ENCODE data around the gene DKC1. TPM values are rescaled to one million over a fixed set of nuclear protein-coding genes. Genes with fewer than 3 reads are reported as not detected.

Gene DKC1
- total and polyA plus RNA-seq, 5 donors from 2014 or later = 28.3 to 55.0 (median 39.2) TPM

DNA sequence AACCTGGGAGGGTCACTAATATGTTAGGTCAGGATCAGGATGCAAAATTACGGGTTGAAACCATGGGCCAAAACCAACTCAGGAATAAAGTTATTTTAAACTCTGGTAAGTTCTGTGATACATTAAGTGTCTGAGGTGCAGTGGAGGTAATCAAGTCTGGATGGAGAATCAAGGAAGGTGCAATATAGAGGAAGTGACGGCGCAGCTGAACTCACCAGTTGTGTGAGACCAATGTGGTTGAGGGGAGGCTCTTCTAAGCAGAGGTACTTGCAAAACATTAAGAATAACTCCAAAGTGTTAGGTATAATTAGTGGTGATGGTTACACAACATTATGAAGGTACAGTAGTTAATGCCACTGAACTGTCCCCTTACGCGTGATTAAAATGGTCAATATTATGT lies 31.5 kb upstream of the DKC1 start:
- Histone ChIP-seq H3K4me1 (ENCODE audit: control insufficient read depth, insufficient read depth, low read length, poor library complexity, severe bottlenecking) (peaks cover 17% of the 10 kb centered on the region), H3K4me3 (ENCODE audit: low read depth, low read length) (no peak overlapping the region), H3K36me3 (ENCODE audit: control insufficient read depth, insufficient read depth, low read length) (no peaks in the 10 kb centered on the region), H3K27me3 (ENCODE audit: control insufficient read depth, insufficient read depth, low read length) (no peaks in the 10 kb centered on the region), H3K9me3 (ENCODE audit: control insufficient read depth in 2 of 2, low read length in 2 of 2) (no peaks in the 10 kb centered on the region), H3K27ac (ENCODE audit: insufficient read depth, low read length, poor library complexity, severe bottlenecking) (no peak overlapping the region)
- no peaks in the 10 kb centered on the region for H3K9me3 Mint-ChIP-seq
- H3K27me3 Mint-ChIP-seq = no peaks in the 10 kb centered on the region
- no peaks in the 10 kb centered on the region for H3K36me3 Mint-ChIP-seq
- peaks cover 7 to 38% (median 26%) of the 10 kb centered on the region in 4 donors for H3K4me1 Mint-ChIP-seq
- no peak for ATAC-seq (ENCODE audit: low read depth in 2 of 2)
- no peak overlapping the region for H3K4me3 Mint-ChIP-seq
- no peak overlapping the region for H3K27ac Mint-ChIP-seq
- no peak for DNase-seq

DNA sequence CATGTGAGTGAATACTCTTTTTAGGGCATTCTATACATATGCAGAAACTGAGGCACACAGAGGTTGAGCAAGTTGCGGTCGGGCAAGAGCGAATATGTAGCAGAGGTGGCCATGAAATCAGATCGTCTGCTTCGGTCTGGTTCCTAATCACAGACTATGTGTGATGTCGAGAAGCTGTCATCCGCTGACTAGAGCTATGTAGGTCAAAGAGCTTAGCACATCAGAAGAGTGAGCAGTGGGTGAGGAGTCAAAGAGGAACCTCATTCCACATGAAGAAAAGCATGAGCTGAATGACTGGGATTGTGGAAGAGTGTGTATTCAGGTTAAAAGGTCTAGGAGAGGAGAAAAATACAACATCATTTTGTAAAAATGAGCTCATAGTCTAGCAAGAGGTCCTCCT lies 30.8 kb upstream of the DKC1 start:
- peaks cover 17% of the 10 kb centered on the region for H3K4me1 ChIP-seq (ENCODE audit: control insufficient read depth, insufficient read depth, low read length, poor library complexity, severe bottlenecking)
- peaks cover 7 to 39% (median 29%) of the 10 kb centered on the region in 4 donors for H3K4me1 Mint-ChIP-seq
- H3K36me3 ChIP-seq (ENCODE audit: control insufficient read depth, insufficient read depth, low read length) = no peaks in the 10 kb centered on the region
- H3K4me3 Mint-ChIP-seq = no peak overlapping the region
- ATAC-seq (ENCODE audit: low read depth in 2 of 2) (no peak), DNase-seq (no peak)
- H3K27ac Mint-ChIP-seq = peak overlapping the region in 2 of 3 donors; percentile 14 to 68
- no peak overlapping the region for H3K4me3 ChIP-seq (ENCODE audit: low read depth, low read length)
- no peaks in the 10 kb centered on the region for H3K9me3 ChIP-seq (ENCODE audit: control insufficient read depth in 2 of 2, low read length in 2 of 2)
- no peak overlapping the region for H3K27ac ChIP-seq (ENCODE audit: insufficient read depth, low read length, poor library complexity, severe bottlenecking)
- H3K27me3 ChIP-seq (ENCODE audit: control insufficient read depth, insufficient read depth, low read length) = no peaks in the 10 kb centered on the region
- no peaks in the 10 kb centered on the region for H3K36me3 Mint-ChIP-seq
- no peaks in the 10 kb centered on the region for H3K9me3 Mint-ChIP-seq
- H3K27me3 Mint-ChIP-seq = no peaks in the 10 kb centered on the region

DNA sequence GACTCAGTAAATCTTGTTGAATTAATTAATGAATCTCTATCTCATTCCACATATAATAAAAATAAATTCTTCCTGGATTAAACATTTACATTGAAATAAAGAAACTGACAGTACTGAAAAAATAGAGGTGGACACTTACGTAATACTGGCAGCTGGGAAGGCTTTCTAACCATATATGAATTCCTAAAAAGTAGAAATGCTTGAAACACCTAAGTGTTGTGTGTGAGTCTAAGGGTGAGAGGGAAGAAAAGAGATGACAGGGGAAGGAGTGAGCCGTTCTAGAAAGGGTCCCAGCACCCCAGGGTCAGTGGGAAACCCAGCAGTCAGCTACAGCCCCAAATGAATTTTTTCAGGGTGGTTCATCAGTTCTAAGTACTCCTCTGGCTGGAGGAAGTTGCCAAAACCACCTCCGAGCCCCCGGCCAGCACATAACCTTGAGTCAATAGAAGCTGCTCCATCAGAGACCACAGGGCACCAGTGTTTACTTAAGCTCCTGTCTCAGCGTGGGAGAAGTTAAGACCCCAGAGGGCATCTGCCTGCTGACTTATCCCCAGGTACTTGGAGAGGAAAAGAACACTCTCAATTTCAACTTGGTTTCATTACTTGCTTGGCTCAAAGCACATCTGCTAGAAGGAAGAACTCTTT lies 30.1 kb upstream of the DKC1 start:
- H3K4me3 ChIP-seq (ENCODE audit: low read depth, low read length) = no peak overlapping the region
- DNase-seq = no peak
- H3K4me1 ChIP-seq (ENCODE audit: control insufficient read depth, insufficient read depth, low read length, poor library complexity, severe bottlenecking) = peaks cover 20% of the 10 kb centered on the region
- H3K27me3 ChIP-seq (ENCODE audit: control insufficient read depth, insufficient read depth, low read length) = no peaks in the 10 kb centered on the region
- Mint-ChIP-seq H3K9me3 (no peaks in the 10 kb centered on the region), H3K27me3 (no peaks in the 10 kb centered on the region), H3K36me3 (no peaks in the 10 kb centered on the region), H3K4me3 (peak overlapping the region in 1 of 4 donors; percentile 8), H3K4me1 (peaks cover 7 to 46% (median 30%) of the 10 kb centered on the region in 4 donors), H3K27ac (peak overlapping the region; percentile 14 to 67 (median 25))
- no peak overlapping the region for H3K27ac ChIP-seq (ENCODE audit: insufficient read depth, low read length, poor library complexity, severe bottlenecking)
- no peaks in the 10 kb centered on the region for H3K36me3 ChIP-seq (ENCODE audit: control insufficient read depth, insufficient read depth, low read length)
- ATAC-seq (ENCODE audit: low read depth in 2 of 2) = no peak
- H3K9me3 ChIP-seq (ENCODE audit: control insufficient read depth in 2 of 2, low read length in 2 of 2) = no peaks in the 10 kb centered on the region

DNA sequence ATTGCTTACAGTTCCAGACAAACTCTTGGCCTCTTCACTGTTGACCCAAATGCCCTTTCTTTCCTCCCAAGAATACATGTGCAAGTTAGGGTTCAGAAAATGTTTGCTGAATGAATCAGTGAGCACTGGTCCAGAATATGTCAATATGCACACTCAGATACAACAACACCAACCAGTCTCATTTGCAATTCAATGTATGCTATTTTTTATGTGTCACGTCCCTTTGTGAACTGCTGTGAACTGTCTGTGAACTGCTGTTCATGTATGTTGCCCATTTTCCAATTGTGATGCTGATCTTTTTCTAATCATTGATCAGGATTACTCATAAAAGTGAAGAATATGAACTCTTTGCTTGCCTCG lies 29.6 kb upstream of the DKC1 start:
- DNase-seq = no peak
- Mint-ChIP-seq H3K36me3 (no peaks in the 10 kb centered on the region), H3K9me3 (no peaks in the 10 kb centered on the region), H3K4me3 (peak overlapping the region in 1 of 4 donors; percentile 10), H3K4me1 (peaks cover 7 to 49% (median 30%) of the 10 kb centered on the region in 4 donors), H3K27me3 (no peaks in the 10 kb centered on the region), H3K27ac (peak overlapping the region in 2 of 3 donors; percentile 14 to 41)
- ATAC-seq (ENCODE audit: low read depth in 2 of 2) = no peak
- Histone ChIP-seq H3K36me3 (ENCODE audit: control insufficient read depth, insufficient read depth, low read length) (no peaks in the 10 kb centered on the region), H3K27ac (ENCODE audit: insufficient read depth, low read length, poor library complexity, severe bottlenecking) (no peak overlapping the region), H3K9me3 (ENCODE audit: control insufficient read depth in 2 of 2, low read length in 2 of 2) (no peaks in the 10 kb centered on the region), H3K27me3 (ENCODE audit: control insufficient read depth, insufficient read depth, low read length) (no peaks in the 10 kb centered on the region), H3K4me3 (ENCODE audit: low read depth, low read length) (no peak overlapping the region), H3K4me1 (ENCODE audit: control insufficient read depth, insufficient read depth, low read length, poor library complexity, severe bottlenecking) (peaks cover 24% of the 10 kb centered on the region)

DNA sequence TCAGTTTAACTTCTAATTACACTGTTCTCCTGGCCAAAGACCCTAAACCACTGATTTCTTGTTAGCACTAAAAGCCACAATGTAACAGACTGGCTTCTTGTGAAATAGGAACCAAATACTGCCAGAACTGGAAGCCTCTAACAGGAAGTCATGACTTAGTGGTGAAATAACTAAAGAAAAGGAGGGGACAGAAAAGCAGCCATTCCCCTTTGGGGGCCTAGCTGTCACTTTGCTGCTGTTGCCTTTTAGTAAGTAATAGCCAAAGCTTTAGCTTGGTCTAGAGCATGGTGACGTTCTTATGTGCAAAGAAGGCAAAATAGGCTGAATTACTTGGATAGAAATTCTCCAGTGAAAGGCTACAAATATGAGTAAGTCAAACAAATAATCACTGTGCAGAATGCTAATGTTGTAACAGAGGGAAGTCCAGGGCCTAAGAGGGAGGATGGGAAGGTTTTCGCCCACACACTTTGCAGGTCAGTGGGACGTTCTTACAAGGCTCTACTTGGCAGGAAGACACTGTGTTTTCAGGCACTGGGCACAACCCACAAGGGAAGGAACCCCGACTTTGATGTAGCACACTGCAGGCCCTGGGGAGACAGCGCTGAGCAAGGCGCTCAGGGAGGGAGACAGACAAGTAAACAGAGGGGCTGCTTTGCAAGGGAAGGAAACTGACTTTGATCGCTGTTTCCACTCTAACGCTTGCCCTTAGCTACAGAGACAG lies 28.4 kb upstream of the DKC1 start:
- peak; percentile 44 to 47 for ATAC-seq (ENCODE audit: low read depth in 2 of 2)
- peak overlapping the region; percentile 50 for H3K4me3 ChIP-seq (ENCODE audit: low read depth, low read length)
- H3K4me3 Mint-ChIP-seq = peak overlapping the region; percentile 42 to 70 (median 62)

DNA sequence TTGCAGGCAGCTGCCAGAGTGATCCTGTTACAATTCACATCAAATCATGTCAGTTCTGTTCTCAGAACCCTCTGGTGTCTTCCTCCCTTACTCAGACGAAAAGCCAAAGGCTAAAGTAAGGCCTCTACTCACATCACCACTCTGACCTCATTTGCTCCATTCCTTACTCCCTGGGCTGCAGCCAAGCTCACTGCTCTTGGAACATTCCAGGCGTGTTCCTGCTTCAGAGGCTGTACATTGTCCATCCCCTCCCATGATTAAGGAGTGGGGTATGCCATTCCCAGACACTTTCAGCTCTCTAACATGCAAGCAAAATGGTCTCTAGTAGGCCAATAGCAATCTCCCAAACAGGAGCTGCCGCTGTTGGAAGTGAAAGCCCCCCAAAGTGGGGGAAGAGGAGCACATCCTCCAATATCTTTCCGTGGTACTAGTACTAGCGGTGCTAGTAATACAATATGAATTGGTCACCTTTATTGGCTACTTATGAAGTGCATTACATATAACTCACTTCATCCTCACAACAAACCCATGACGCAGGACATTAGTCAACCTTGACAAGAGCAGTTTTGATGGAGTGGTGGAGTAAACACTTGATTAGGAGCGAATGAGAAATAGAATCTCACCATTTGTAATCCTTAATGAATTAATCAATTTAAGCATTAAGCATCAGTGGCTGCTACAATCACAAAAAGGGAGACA lies 26.8 kb upstream of the DKC1 start:
- ATAC-seq (ENCODE audit: low read depth in 2 of 2) = no peak
- Mint-ChIP-seq H3K27ac (peak overlapping the region in 2 of 3 donors; percentile 42 to 58), H3K27me3 (no peaks in the 10 kb centered on the region), H3K9me3 (no peaks in the 10 kb centered on the region), H3K36me3 (no peaks in the 10 kb centered on the region), H3K4me3 (peak overlapping the region in 1 of 4 donors; percentile 49), H3K4me1 (peaks cover 7 to 54% (median 33%) of the 10 kb centered on the region in 4 donors)
- Histone ChIP-seq H3K27ac (ENCODE audit: insufficient read depth, low read length, poor library complexity, severe bottlenecking) (no peak overlapping the region), H3K4me3 (ENCODE audit: low read depth, low read length) (no peak overlapping the region), H3K4me1 (ENCODE audit: control insufficient read depth, insufficient read depth, low read length, poor library complexity, severe bottlenecking) (peaks cover 26% of the 10 kb centered on the region), H3K9me3 (ENCODE audit: control insufficient read depth in 2 of 2, low read length in 2 of 2) (no peaks in the 10 kb centered on the region), H3K36me3 (ENCODE audit: control insufficient read depth, insufficient read depth, low read length) (no peaks in the 10 kb centered on the region), H3K27me3 (ENCODE audit: control insufficient read depth, insufficient read depth, low read length) (no peaks in the 10 kb centered on the region)
- no peak for DNase-seq

More for the DNA sequence above, 28.4 kb upstream of the DKC1 start:
- Mint-ChIP-seq H3K27me3 (no peaks in the 10 kb centered on the region), H3K4me1 (peaks cover 7 to 55% (median 30%) of the 10 kb centered on the region in 4 donors), H3K27ac (peak overlapping the region; percentile 85 to 91 (median 88)), H3K9me3 (no peaks in the 10 kb centered on the region), H3K36me3 (no peaks in the 10 kb centered on the region)
- H3K27ac ChIP-seq (ENCODE audit: insufficient read depth, low read length, poor library complexity, severe bottlenecking) = peak overlapping the region; percentile 49
- no peaks in the 10 kb centered on the region for H3K9me3 ChIP-seq (ENCODE audit: control insufficient read depth in 2 of 2, low read length in 2 of 2)
- DNase-seq = peak in 2 of 3 donors; percentile 6 to 48
- H3K36me3 ChIP-seq (ENCODE audit: control insufficient read depth, insufficient read depth, low read length) = no peaks in the 10 kb centered on the region
- no peaks in the 10 kb centered on the region for H3K27me3 ChIP-seq (ENCODE audit: control insufficient read depth, insufficient read depth, low read length)
- H3K4me1 ChIP-seq (ENCODE audit: control insufficient read depth, insufficient read depth, low read length, poor library complexity, severe bottlenecking) = peaks cover 26% of the 10 kb centered on the region

DNA sequence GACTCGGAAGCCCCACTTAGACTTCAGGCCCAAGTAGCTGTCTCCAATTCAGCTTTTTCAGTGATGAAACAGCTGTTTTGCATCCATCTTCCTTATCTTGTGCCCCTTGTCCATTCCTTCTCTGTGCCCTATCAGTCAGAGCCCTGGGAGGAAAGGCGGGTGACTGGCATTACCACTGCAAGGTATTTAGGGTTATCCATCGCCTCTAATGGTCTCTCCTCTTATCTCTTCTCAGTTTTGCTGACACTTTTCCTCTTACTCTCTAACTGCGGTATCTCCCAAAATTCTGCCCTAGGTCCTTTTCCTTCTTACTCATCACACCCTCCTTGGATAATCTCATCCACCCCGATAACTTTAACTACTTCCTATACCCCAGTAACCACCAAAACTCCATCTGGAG lies 25.5 kb upstream of the DKC1 start:
- Mint-ChIP-seq H3K36me3 (no peaks in the 10 kb centered on the region), H3K27ac (peak overlapping the region in 2 of 3 donors; percentile 55 to 56), H3K4me1 (peaks cover 7 to 52% (median 32%) of the 10 kb centered on the region in 4 donors), H3K27me3 (no peaks in the 10 kb centered on the region), H3K4me3 (no peak overlapping the region), H3K9me3 (no peaks in the 10 kb centered on the region)
- Histone ChIP-seq H3K4me3 (ENCODE audit: low read depth, low read length) (no peak overlapping the region), H3K4me1 (ENCODE audit: control insufficient read depth, insufficient read depth, low read length, poor library complexity, severe bottlenecking) (peaks cover 26% of the 10 kb centered on the region), H3K36me3 (ENCODE audit: control insufficient read depth, insufficient read depth, low read length) (no peaks in the 10 kb centered on the region), H3K27ac (ENCODE audit: insufficient read depth, low read length, poor library complexity, severe bottlenecking) (no peak overlapping the region), H3K27me3 (ENCODE audit: control insufficient read depth, insufficient read depth, low read length) (no peaks in the 10 kb centered on the region), H3K9me3 (ENCODE audit: control insufficient read depth in 2 of 2, low read length in 2 of 2) (no peaks in the 10 kb centered on the region)
- ATAC-seq (ENCODE audit: low read depth in 2 of 2) = no peak
- no peak for DNase-seq

Data from CD4-positive, CD25-positive, alpha-beta regulatory T cell (primary cell).